NCI-H146 treated with DMSO at 0.1 percent for 48 hours (cell line): Measurements from ENCODE around the gene SLC43A3.

Experiments
- DNase-seq: peaks from one replicate; lab custom pipeline; 2025; ENCODE audit not compliant: unreplicated experiment; lab: John Stamatoyannopoulos, UW

The SLC43A3 gene

DNA sequence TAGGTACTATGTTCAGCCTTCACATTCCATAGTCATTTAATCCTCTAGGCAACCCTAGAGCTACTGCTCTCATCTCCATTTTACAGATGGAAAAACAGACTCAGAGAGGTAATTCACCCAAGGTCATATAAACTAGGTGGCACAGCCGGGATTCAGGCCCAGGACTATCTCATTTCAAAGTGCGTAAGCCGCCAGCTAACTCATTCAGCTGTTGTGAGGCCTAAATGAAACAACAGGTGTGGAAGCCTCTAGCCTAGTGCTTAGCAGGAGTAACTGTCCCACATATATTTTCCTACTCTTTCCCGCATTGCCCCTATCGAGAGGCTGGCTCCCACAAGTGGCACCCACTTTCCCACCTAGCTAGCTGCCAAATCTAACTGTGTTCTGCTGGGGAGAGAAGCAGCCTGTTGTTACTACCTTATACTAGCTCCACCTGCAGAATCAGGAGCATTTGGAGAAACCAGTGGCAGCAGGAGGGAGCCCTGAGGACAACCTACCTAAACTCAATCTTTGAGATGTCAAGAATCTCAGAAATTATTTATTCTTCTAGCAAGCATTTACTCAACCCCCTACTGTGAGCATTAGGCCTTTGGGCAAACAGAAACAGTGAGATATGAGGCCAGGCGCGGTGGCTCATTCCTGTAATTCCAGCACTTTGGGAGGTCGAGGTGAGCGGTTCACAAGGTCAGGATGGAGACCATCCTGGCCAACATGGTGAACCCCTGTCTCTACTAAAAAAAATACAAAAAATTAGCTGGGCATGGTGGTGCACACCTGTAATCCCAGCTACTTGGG lies 66.8 kb downstream of the SLC43A3 start:
- no peak for DNase-seq

DNA sequence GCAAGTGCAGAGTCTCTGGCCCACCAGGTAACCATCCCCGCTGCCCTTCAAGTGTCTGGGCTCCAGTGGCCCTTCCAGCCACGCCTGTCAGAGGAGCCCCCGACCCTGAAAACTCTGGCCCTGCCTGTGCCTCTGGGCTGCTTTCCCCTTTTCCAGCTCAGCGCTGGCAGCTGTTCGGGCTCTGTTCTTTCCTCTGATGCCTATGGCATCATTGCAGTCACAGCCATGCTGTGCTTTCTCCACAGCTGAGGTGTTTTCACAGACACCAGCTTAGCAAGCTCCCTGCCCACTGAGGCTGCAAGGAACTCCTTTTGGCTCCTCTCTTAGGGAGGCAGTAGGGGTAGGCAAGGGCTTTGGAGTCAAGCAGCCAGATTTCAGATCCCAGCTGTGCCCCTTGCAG lies 67.5 kb downstream of the SLC43A3 start:
- no peak for DNase-seq

DNA sequence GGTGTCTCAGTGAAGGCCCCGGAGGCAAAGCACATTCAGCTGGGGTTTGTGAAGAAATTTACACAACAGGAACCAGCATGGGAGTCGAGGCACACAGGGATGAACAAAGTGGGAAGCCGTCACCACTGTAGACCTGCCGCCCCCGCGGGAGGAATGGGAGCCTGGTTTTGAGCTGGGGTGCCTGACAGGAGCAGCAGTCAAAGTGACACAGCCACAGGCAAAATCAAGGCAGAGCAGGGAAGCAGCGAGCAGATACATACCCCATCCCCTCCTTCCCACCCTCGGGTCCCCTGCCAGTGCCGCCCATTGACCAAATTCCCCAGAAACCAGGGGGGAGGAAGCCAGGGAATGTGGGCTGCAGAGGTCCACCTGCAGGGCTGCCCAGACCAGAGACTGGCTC lies 67.9 kb downstream of the SLC43A3 start:
- DNase-seq: no peak

DNA sequence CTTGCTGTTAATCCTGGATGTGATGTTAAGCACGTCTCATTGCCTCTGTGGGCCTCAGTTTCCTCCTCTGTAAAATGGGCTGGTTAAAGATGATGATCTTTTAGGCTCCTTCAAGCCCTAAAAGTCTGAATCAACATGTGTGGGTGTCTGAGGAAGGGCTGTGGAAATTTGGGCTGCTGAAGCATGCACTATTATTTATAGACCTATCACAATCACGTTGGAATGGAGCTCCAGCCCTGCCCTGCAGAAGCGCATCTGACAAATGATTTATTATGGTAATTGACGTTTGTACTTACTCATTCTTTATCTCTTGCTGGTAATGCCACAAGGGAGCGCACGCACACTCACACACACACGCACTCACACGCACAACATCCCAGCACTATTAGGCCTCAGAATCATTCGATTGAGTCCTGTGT lies 68.4 kb downstream of the SLC43A3 start:
- no peak for DNase-seq

DNA sequence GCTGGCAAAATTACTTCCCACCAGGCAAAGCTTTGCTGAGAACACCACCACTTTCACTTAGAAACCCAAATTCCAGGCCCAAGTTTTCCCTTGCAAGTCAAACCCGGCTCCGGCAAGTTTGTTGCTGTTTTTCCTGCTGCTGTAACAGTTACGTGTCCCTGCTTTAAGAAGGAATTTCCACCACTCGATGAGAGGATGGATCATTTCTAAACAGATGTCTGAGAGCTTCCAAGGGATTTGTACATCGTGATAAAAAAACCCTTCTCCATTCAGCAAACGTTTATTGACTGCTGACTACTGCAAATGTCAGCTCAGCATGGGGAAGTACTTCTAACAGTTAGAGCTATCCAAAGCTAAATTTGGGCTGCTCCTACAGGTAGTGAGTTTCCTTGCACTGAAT lies 69.1 kb downstream of the SLC43A3 start:
- no peak for DNase-seq

DNA sequence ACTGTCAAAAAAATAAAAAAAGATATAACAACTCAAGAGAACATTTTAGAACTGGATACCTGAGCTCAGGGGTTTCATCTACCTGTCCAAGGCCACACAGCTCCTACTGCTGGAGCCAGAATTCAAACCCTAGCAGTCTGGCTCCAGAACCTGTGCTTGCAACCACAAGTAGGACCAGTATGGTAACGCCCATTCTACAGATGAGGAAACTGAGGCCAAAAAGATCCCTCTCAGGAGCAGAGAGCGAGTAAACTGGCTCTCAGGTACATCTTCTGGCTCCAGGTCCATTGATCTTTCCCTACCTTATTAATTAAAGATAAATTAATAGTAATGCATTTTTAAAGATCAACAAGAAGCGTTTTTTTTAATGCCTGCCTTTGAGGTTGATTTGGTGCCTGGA lies 69.6 kb downstream of the SLC43A3 start:
- no peak for DNase-seq
